ENCODE measurements around the gene MYLIP. TPM values are rescaled to one million over a fixed set of nuclear protein-coding genes. Genes with fewer than 3 reads are reported as not detected.

MYLIP gene
- total RNA-seq, 4 donors from 2014 or later: 35.1 to 49.6 (median 43.8) TPM

DNA sequence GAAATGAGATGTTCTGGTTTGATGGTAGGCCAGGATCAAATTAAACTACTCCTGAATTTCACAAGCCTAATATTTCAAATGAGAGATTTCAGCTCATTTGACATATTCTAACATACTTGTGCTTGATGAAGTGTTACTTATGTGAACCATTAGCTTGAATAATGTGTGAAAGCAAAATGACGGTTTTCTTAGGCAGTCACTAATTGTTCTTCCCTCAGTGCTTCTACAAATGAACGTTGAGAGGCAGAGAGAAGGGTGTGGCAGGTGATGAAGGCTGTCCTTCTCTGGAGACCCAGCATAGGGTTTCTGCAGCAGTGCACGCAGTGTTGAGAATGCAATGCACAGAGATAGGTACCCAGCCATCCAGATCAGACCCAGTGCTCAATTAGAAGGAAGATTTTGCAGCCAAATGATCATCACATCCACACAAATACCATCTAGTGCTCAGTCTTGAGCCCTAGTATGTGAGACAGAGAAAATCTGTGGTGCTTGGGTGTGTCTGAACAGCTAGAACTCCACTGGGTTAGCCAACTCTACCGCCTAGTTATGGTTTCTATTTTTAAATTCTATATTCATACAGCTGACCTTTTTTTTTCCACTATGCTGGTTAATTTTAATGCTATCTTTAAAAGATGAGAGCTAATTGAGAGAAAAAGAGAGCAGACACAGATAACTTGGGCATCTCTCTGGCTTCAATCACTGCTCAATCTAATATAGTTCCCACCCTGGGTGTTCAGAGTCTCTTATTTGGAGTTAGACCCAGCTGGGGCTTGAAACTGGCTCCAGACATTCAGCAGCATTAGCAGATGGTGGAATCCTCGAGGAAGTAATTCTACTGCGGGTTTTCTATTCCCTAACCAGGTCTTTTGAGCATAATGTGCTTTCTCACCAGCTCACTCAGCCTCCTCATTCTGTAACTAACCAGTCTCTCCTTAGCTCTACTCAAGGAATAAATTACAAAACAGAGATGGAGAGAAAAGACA lies 4.4 kb upstream of the MYLIP start:
- no peak overlapping the region for H3K4me3 ChIP-seq (ENCODE audit: low read depth, poor library complexity, severe bottlenecking)
- 34 to 40% methylated on average over 6 of the region's 6 CpGs for WGBS, 2 donors
- no peak for TF ChIP-seq POLR2A (IDR thresholded peaks at IDR 0.05)
- TF ChIP-seq CTCF (IDR thresholded peaks at IDR 0.05): no peak
- DNase-seq (ENCODE audit: low spot score in 2 of 2): no peak
- intact Hi-C loops (cut with DNase I; ENCODE audit: low total_unique reads): no loop called here

DNA sequence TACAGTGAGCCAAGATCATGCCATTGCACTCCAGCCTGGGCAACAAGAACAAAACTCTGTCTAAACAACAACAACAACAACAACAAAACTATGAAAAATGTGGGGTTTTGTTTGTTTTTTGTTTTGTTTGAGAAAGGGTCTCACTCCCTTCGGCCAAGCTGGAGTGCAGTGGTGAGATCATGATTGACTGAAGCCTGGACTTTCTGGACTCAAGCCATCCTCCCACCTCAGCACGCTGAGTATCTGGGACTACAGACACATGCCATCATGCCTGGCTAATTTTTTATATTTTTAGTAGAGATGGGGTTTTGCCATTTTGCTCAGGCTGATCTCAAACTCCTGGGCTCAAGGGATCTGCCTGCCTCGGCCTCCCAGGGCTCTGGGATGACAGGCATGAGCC lies 2.8 kb upstream of the MYLIP start:
- intact Hi-C loops (cut with DNase I; ENCODE audit: low total_unique reads): no loop called here
- H3K4me3 ChIP-seq (ENCODE audit: low read depth, poor library complexity, severe bottlenecking): no peak overlapping the region
- 87 to 97% methylated on average over 3 of the region's 3 CpGs for WGBS, 2 donors
- TF ChIP-seq CTCF (IDR thresholded peaks at IDR 0.05): no peak
- TF ChIP-seq POLR2A (IDR thresholded peaks at IDR 0.05): no peak
- DNase-seq (ENCODE audit: low spot score in 2 of 2): no peak

DNA sequence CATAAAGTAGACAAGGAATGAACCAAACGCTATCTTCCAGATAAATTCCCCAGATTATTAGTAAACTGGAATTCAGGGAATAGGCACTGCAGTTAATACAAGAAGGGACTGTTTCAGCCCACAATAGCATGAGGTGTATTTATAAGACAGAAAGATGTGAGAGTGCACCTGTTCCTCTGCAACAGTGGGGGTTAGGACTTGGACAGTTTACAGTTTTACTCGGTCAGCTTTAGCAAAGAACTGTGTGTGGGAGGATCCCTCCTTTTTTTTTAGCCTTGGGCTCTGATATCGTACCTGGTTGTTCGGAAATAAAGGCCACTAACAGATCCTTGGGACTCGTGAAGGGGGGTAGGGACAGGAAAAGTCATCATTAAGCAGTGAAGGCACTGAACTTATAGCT lies 2.0 kb upstream of the MYLIP start:
- no peak for TF ChIP-seq POLR2A (IDR thresholded peaks at IDR 0.05)
- intact Hi-C loops (cut with DNase I; ENCODE audit: low total_unique reads): no loop called here
- no peak for DNase-seq (ENCODE audit: low spot score in 2 of 2)
- 73 to 87% methylated on average over 5 of the region's 5 CpGs for WGBS, 2 donors
- H3K4me3 ChIP-seq (ENCODE audit: low read depth, poor library complexity, severe bottlenecking): no peak overlapping the region

DNA sequence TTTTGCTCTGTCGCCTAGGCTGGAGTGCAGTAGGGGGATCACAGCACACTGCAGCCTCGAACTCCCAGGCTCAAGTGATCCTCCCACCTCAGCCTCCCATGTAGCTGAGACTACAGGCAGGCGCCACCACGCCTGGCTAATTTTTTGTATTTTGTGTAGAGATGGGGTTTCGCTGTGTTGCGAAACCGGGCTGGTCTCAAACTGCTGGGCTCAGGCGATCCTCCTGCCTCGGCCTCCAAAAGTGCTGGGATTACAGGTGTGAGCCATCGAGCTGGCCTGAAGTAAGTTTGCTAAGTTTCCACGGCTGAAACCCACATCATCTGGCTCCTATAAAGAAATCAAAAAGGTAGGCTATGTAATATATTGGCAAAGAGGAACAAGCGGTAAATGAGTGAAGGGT lies 1.4 kb upstream of the MYLIP start:
- no peak for DNase-seq (ENCODE audit: low spot score in 2 of 2)
- 91 to 98% methylated on average over 12 of the region's 12 CpGs for WGBS, 2 donors
- H3K4me3 ChIP-seq (ENCODE audit: low read depth, poor library complexity, severe bottlenecking): no peak overlapping the region
- TF ChIP-seq POLR2A (IDR thresholded peaks at IDR 0.05) (no peak), CTCF (IDR thresholded peaks at IDR 0.05) (no peak)
- intact Hi-C loops (cut with DNase I; ENCODE audit: low total_unique reads): no loop called here

GRCh38 chr6:16129623-16130401 lies 926 bp downstream of the MYLIP start:
- peak overlapping the region; percentile 98 for H3K4me3 ChIP-seq (ENCODE audit: low read depth, poor library complexity, severe bottlenecking)
- peak; percentile 40 to 89 for DNase-seq (ENCODE audit: low spot score in 2 of 2)
- 1 to 2% methylated on average over 15 to 21 of the region's 36 CpGs for WGBS, 2 donors
- intact Hi-C loops (cut with DNase I; ENCODE audit: low total_unique reads): no loop called here
- TF ChIP-seq POLR2A (IDR thresholded peaks at IDR 0.05) (no peak), CTCF (IDR thresholded peaks at IDR 0.05) (no peak)

DNA sequence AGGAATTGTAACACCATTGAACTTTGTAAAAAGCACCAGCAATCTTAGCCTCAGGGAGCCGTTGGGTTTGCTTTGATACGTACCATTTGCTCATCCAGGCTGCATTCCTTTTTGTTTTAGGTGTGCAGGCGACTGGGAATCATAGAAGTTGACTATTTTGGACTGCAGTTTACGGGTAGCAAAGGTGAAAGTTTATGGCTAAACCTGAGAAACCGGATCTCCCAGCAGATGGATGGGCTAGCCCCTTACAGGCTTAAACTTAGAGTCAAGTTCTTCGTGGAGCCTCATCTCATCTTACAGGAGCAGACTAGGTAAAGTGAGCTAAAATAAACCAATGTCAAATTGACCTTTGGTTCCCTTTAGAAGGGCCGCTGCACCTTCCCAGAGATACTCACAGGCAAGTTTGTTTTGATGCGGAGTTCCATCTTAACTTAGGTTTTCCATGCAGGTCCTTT lies 1.6 kb downstream of the MYLIP start:
- no peak for DNase-seq (ENCODE audit: low spot score in 2 of 2)
- intact Hi-C loops (cut with DNase I; ENCODE audit: low total_unique reads): no loop called here
- 3% methylated on average over 8 of the region's 8 CpGs for WGBS, 2 donors
- TF ChIP-seq POLR2A (IDR thresholded peaks at IDR 0.05) (no peak), CTCF (IDR thresholded peaks at IDR 0.05) (no peak)
- peak overlapping the region; percentile 98 for H3K4me3 ChIP-seq (ENCODE audit: low read depth, poor library complexity, severe bottlenecking)
